SU-DHL-6 (cell line): ENCODE results near the gene RBM19.

Experiments
- CTCF ChIP-seq: fragments of 200-600 bp; sonication (generic); IDR thresholded peaks from one replicate; pipeline ENCODE4 v1.5.1; 2017; ENCODE audit warnings: antibody characterized with exemption, mild to moderate bottlenecking, low read length, moderate library complexity; ENCODE audit not compliant: insufficient read depth, poor library complexity, severe bottlenecking
- EZH2phosphoT487 ChIP-seq: fragments of 200-600 bp; sonication (generic), shearing (Covaris generic); conservative IDR thresholded peaks from 2 replicates; pipeline ENCODE4 v1.6.1; 2018; ENCODE audit warnings: mild to moderate bottlenecking, antibody characterized with exemption, low read length, moderate library complexity, mixed read lengths

- TF ChIP-seq CTCF (no peak), EZH2phosphoT487 (no peak)
These were observed 69.3 kb downstream of the RBM19 start for GRCh38 chr12:113896841-113897240.
